ENCODE data around the gene TBC1D2.

The TBC1D2 gene

GRCh38 chr9:98295824-98296223, 40.4 kb upstream of the TBC1D2 start:
- no peak for TF ChIP-seq REST (IDR thresholded peaks at IDR 0.05; ENCODE audit: insufficient replicate concordance, low read depth)
- TF ChIP-seq SPI1 (IDR thresholded peaks at IDR 0.05; ENCODE audit: borderline replicate concordance, low read depth), result no peak
- no peak for TF ChIP-seq CTCF (IDR thresholded peaks at IDR 0.05; ENCODE audit: insufficient read depth, low read length)
- Histone ChIP-seq H3K27ac (replicated peaks) (no peak overlapping the region), H3K4me3 (replicated peaks; ENCODE audit: insufficient read depth, low read length) (no peak overlapping the region), H3K27me3 (ENCODE audit: insufficient read depth, poor library complexity, severe bottlenecking) (peaks cover 2% of the 10 kb centered on the region)
- no peak for DNase-seq (ENCODE audit: low read depth in 1 of 2, low spot score in 1 of 2)

- no peaks in the 10 kb centered on the region for H3K27me3 ChIP-seq (ENCODE audit: insufficient read depth, poor library complexity, severe bottlenecking)
- no peak overlapping the region for H3K27ac ChIP-seq (replicated peaks)
- TF ChIP-seq GABPA (IDR thresholded peaks at IDR 0.05; ENCODE audit: low read depth), result no peak
- TF ChIP-seq REST (IDR thresholded peaks at IDR 0.05; ENCODE audit: insufficient replicate concordance, low read depth), result no peak
- TF ChIP-seq POLR2AphosphoS5 (IDR thresholded peaks at IDR 0.05; ENCODE audit: low read depth), result no peak
- TF ChIP-seq CTCF (IDR thresholded peaks at IDR 0.05; ENCODE audit: insufficient read depth, low read length), result no peak
- TF ChIP-seq SPI1 (IDR thresholded peaks at IDR 0.05; ENCODE audit: borderline replicate concordance, low read depth), result no peak
- no peak for DNase-seq (ENCODE audit: low read depth in 1 of 2, low spot score in 1 of 2)
- no peak overlapping the region for H3K4me3 ChIP-seq (replicated peaks; ENCODE audit: insufficient read depth, low read length)
Measured at GRCh38 chr9:98291820-98292219, 36.4 kb upstream of the TBC1D2 start.

GRCh38 chr9:98290411-98290810, 35.0 kb upstream of the TBC1D2 start:
- no peak for DNase-seq (ENCODE audit: low read depth in 1 of 2, low spot score in 1 of 2)
- Histone ChIP-seq H3K4me3 (replicated peaks; ENCODE audit: insufficient read depth, low read length) (no peak overlapping the region), H3K27me3 (ENCODE audit: insufficient read depth, poor library complexity, severe bottlenecking) (no peaks in the 10 kb centered on the region), H3K27ac (replicated peaks) (no peak overlapping the region)
- no peak for TF ChIP-seq CTCF (IDR thresholded peaks at IDR 0.05; ENCODE audit: insufficient read depth, low read length)
- no peak for TF ChIP-seq REST (IDR thresholded peaks at IDR 0.05; ENCODE audit: insufficient replicate concordance, low read depth)
- no peak for TF ChIP-seq POLR2AphosphoS5 (IDR thresholded peaks at IDR 0.05; ENCODE audit: low read depth)
- TF ChIP-seq SPI1 (IDR thresholded peaks at IDR 0.05; ENCODE audit: borderline replicate concordance, low read depth), result no peak
- TF ChIP-seq GABPA (IDR thresholded peaks at IDR 0.05; ENCODE audit: low read depth), result no peak

Data from HL-60 (cell line).